ENCODE results near the gene NPPA. TPM values are rescaled to one million over a fixed set of nuclear protein-coding genes. Genes with fewer than 3 reads are reported as not detected.

Gene NPPA
- total RNA-seq, 2 experiments from 2014 or later: not detected

DNA sequence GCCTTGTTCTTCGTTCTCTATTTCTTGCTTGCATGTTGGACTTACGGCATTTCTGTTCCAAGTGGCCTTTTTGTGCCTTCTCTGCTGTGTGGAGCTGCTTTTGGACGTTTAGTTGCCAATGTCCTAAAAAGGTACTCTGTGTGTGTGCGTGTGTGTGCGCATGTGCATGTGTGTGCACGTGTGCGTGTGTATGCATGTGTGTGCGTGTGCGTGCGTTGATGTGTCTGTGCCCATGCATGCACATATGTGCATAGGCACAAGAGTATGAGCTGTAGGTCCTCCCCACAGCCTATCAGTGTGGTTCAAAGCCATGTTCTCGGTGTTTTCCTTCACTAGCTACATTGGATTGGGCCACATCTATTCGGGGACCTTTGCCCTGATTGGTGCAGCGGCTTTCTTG is 13.7 kb downstream of the NPPA start:
- Mint-ChIP-seq H3K27ac (no peak overlapping the region), H3K4me1 (peaks cover 5% of the 10 kb centered on the region), H3K4me3 (no peak overlapping the region), H3K27me3 (no peaks in the 10 kb centered on the region), H3K9me3 (no peaks in the 10 kb centered on the region), H3K36me3 (peaks cover 10% of the 10 kb centered on the region)
- DNase-seq: no peak
- POLR2A ChIA-PET: no interaction called here
- no peak for ATAC-seq (ENCODE audit: low read depth)

DNA sequence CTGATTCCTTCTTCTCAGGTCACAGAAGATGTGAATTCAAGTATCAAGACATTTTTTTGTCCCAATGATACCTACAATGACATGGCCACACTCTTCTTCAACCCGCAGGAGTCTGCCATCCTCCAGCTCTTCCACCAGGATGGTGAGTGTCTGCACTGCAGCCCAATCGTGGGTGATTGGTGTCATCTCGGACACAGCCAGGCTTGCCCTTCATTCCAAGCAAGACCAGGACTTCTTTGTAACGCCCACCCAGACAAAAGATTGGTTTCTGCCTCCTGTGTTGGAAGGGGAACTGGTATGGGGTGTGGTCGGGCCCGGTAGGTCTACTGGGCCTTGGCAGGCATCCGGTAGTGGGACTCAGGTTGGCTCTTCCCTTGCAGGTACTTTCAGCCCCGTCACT is 14.1 kb downstream of the NPPA start:
- ATAC-seq (ENCODE audit: low read depth): no peak
- H3K9me3 Mint-ChIP-seq: no peaks in the 10 kb centered on the region
- H3K27ac Mint-ChIP-seq: no peak overlapping the region
- H3K27me3 Mint-ChIP-seq: no peaks in the 10 kb centered on the region
- peaks cover 6% of the 10 kb centered on the region for H3K36me3 Mint-ChIP-seq
- no peak overlapping the region for H3K4me3 Mint-ChIP-seq
- DNase-seq: no peak
- POLR2A ChIA-PET: no interaction called here
- H3K4me1 Mint-ChIP-seq: peaks cover under 1% of the 10 kb centered on the region

GRCh38 chr1:11831945-11832725 is 15.4 kb downstream of the NPPA start:
- DNase-seq (no peak), ATAC-seq (ENCODE audit: low read depth) (no peak)
- Mint-ChIP-seq H3K4me1 (no peaks in the 10 kb centered on the region), H3K27ac (no peak overlapping the region), H3K36me3 (peaks cover 10% of the 10 kb centered on the region), H3K4me3 (no peak overlapping the region), H3K27me3 (no peaks in the 10 kb centered on the region), H3K9me3 (no peaks in the 10 kb centered on the region)
- POLR2A ChIA-PET: no interaction called here

DNA sequence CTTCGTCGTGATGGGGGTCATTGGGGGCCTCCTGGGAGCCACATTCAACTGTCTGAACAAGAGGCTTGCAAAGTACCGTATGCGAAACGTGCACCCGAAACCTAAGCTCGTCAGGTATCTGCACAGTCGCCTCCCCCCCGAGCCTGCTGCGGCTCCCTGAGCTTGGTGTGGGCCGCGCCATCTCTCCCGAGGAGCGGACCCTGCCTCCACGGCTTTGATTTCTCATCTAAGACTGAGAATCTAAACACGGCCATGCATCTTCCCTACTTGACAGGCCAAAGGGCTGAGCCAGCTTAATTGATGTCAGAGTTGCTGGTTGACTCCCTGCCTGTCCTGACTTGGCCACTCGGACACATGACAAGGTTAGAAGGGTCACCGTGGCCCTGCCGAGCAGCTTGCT is 19.1 kb downstream of the NPPA start:
- Mint-ChIP-seq H3K4me1 (no peaks in the 10 kb centered on the region), H3K36me3 (peaks cover 5% of the 10 kb centered on the region), H3K27me3 (no peaks in the 10 kb centered on the region), H3K27ac (no peak overlapping the region), H3K9me3 (no peaks in the 10 kb centered on the region), H3K4me3 (no peak overlapping the region)
- no peak for ATAC-seq (ENCODE audit: low read depth)
- DNase-seq: no peak
- POLR2A ChIA-PET: no interaction called here

DNA sequence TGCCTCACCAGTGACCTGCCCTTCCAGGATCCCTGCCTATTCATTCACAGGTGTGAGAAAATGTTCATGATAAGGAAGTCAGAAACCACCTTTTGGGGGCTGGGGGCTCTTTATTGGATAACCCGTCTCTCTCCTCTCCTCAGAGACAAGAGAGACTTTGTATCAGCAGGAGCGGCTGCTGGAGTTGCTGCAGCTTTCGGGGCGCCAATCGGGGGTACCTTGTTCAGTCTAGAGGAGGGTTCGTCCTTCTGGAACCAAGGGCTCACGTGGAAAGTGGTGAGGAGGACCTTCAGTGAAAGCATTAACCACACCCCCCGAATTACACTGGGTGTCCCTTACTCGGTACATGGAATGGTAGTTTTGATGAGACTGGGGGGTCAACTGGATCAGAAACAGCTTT is 20.6 kb downstream of the NPPA start:
- H3K27me3 Mint-ChIP-seq: no peaks in the 10 kb centered on the region
- DNase-seq: no peak
- no peak overlapping the region for H3K27ac Mint-ChIP-seq
- POLR2A ChIA-PET: interaction anchor here (0.6 kb wide), 1 partner anchor 1242 kb away, joined by 3 read pairs; no protein-coding TSS in a partner anchor
- H3K4me3 Mint-ChIP-seq: no peak overlapping the region
- no peaks in the 10 kb centered on the region for H3K4me1 Mint-ChIP-seq
- no peaks in the 10 kb centered on the region for H3K9me3 Mint-ChIP-seq
- ATAC-seq (ENCODE audit: low read depth): no peak
- peaks cover 5% of the 10 kb centered on the region for H3K36me3 Mint-ChIP-seq

- Mint-ChIP-seq H3K9me3 (no peaks in the 10 kb centered on the region), H3K4me3 (no peak overlapping the region), H3K27ac (no peak overlapping the region), H3K4me1 (no peaks in the 10 kb centered on the region), H3K36me3 (peaks cover 5% of the 10 kb centered on the region), H3K27me3 (no peaks in the 10 kb centered on the region)
- POLR2A ChIA-PET: no interaction called here
- ATAC-seq (ENCODE audit: low read depth) (no peak), DNase-seq (no peak)
These were observed 22.5 kb downstream of the NPPA start for GRCh38 chr1:11825131-11825530.

- no peak for ATAC-seq (ENCODE audit: low read depth)
- POLR2A ChIA-PET: interaction anchor here (0.8 kb wide), 1 partner anchor 86 kb away, joined by 3 read pairs; no protein-coding TSS in a partner anchor
- no peak overlapping the region for H3K27ac Mint-ChIP-seq
These were observed 24.0 kb downstream of the NPPA start for GRCh38 chr1:11823366-11824137.

GRCh38 chr1:11822091-11822490 is 25.5 kb downstream of the NPPA start:
- H3K36me3 Mint-ChIP-seq: peaks cover 6% of the 10 kb centered on the region
- no peak overlapping the region for H3K27ac Mint-ChIP-seq
- POLR2A ChIA-PET: interaction anchor here (0.6 kb wide), 1 partner anchor 85 kb away, joined by 3 read pairs; no protein-coding TSS in a partner anchor
- no peak overlapping the region for H3K4me3 Mint-ChIP-seq
- H3K9me3 Mint-ChIP-seq: no peaks in the 10 kb centered on the region
- no peaks in the 10 kb centered on the region for H3K4me1 Mint-ChIP-seq
- DNase-seq (no peak), ATAC-seq (ENCODE audit: low read depth) (no peak)
- no peaks in the 10 kb centered on the region for H3K27me3 Mint-ChIP-seq

More at GRCh38 chr1:11823366-11824137, 24.0 kb downstream of the NPPA start:
- DNase-seq: no peak
- H3K4me1 Mint-ChIP-seq: no peaks in the 10 kb centered on the region
- no peaks in the 10 kb centered on the region for H3K9me3 Mint-ChIP-seq
- H3K4me3 Mint-ChIP-seq: no peak overlapping the region
- H3K27me3 Mint-ChIP-seq: no peaks in the 10 kb centered on the region
- peaks cover 8% of the 10 kb centered on the region for H3K36me3 Mint-ChIP-seq

DNA sequence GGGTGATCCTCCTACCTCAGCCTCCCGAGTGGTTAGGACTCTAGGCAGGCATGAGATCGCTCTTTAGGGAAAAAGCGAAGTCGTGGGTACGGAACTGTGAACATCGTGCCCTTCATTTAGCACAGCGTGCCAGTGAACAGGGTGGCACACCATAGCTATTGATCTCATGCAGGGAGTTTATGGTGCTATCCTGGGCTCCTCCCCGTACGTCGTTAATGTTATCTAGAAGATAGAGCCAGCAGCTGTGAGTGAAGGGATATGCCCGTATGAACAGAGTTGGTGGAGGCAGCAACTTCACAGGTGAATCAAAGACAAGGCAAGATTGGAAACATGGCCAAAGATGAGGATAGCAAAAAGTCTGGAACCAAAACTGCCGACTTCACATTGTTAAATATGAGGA is 30.4 kb downstream of the NPPA start:
- Mint-ChIP-seq H3K4me3 (no peak overlapping the region), H3K27ac (no peak overlapping the region), H3K36me3 (peaks cover 13% of the 10 kb centered on the region), H3K4me1 (peaks cover 2% of the 10 kb centered on the region), H3K9me3 (no peaks in the 10 kb centered on the region), H3K27me3 (no peaks in the 10 kb centered on the region)
- POLR2A ChIA-PET: no interaction called here
- no peak for ATAC-seq (ENCODE audit: low read depth)
- DNase-seq: no peak

GRCh38 chr1:11813021-11813420 is 34.6 kb downstream of the NPPA start:
- DNase-seq (no peak), ATAC-seq (ENCODE audit: low read depth) (no peak)
- Mint-ChIP-seq H3K36me3 (peaks cover 14% of the 10 kb centered on the region), H3K9me3 (no peaks in the 10 kb centered on the region), H3K27ac (no peak overlapping the region), H3K4me3 (no peak overlapping the region), H3K27me3 (no peaks in the 10 kb centered on the region), H3K4me1 (peaks cover 12% of the 10 kb centered on the region)
- POLR2A ChIA-PET: no interaction called here

DNA sequence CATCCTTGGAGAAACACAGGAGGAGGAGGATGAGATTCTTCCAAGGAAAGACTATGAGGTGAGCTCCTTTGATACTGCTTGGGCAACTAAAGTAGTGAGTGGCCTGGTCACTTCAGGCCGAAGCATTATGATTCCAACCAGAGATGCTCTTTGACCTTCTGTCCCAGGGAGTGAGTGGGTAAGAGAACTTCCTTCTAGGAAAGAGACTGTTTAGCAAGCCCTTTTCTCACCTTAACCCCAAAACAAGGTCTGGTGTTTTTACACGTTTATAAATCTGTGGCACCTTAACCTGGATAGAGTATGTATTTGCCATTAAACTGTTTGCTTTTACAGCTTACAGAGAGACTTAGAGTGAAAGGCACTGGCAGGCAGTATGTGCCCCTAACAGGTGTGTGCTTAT is 40.5 kb downstream of the NPPA start:
- POLR2A ChIA-PET: interaction anchor here (1.1 to 2.4 kb wide), 7 partner anchors 11 to 173 kb away, joined by 3 to 67 read pairs (median 4); partner anchors contain the start of gene MFN2
- H3K4me3 Mint-ChIP-seq: peak overlapping the region; percentile 99
- no peaks in the 10 kb centered on the region for H3K9me3 Mint-ChIP-seq
- DNase-seq: no peak
- peak overlapping the region; percentile 98 for H3K27ac Mint-ChIP-seq
- H3K27me3 Mint-ChIP-seq: no peaks in the 10 kb centered on the region
- no peak for ATAC-seq (ENCODE audit: low read depth)
- H3K36me3 Mint-ChIP-seq: peaks cover 10% of the 10 kb centered on the region
- peaks cover 45% of the 10 kb centered on the region for H3K4me1 Mint-ChIP-seq

DNA sequence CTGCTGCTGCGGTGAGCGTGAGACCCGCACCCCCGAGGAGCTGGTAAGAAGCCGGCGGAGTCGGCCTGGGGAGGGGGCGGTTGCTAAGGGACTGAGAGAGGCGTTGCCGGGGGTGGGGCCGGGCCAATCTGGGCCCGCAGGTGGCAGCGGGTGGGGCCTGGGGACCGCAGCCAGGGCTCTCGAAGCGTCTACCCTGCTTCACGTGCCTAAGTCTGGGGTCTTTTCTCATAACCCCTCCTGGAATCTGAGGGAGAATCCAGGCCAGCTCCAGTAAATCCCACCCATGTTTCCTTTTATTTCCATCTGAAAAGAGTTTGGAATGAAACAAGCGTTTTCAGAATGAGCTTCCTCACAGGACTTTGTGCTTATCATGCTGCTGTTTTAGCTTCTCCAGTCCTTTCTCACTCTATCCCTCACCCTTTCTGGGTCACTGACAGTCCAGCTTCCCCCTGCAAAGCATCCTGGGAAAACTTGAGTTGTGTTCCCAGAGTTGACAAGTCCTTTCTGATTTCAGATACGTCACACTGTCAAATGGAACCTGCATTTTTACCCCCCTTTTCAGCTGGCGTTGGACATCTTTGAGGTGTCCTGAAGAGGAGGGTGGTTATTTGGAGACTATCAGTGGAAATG is 41.2 kb downstream of the NPPA start:
- Mint-ChIP-seq H3K27me3 (no peaks in the 10 kb centered on the region), H3K4me1 (peaks cover 51% of the 10 kb centered on the region), H3K27ac (peak overlapping the region; percentile 98), H3K9me3 (no peaks in the 10 kb centered on the region), H3K36me3 (peaks cover 11% of the 10 kb centered on the region), H3K4me3 (peak overlapping the region; percentile 99)
- DNase-seq: no peak
- peak; percentile 29 for ATAC-seq (ENCODE audit: low read depth)
- POLR2A ChIA-PET: interaction anchor here (0.5 to 2.4 kb wide), 11 partner anchors 10 to 1618 kb away, joined by 3 to 67 read pairs (median 4); partner anchors contain the start of genes FBXO6 and MFN2

All from activated naive CD8-positive, alpha-beta T cell treated with anti-CD3 and anti-CD28 coated beads, Interleukin-2, amount 10 ng/mL, durations not matched to agents 7 days and 5 days (primary cell).